ENCODE results near the gene FTL. TPM values are rescaled to one million over a fixed set of nuclear protein-coding genes. Genes with fewer than 3 reads are reported as not detected.

The FTL gene
- total RNA-seq, 2 donors from 2014 or later = 1,643 to 2,467 TPM

DNA sequence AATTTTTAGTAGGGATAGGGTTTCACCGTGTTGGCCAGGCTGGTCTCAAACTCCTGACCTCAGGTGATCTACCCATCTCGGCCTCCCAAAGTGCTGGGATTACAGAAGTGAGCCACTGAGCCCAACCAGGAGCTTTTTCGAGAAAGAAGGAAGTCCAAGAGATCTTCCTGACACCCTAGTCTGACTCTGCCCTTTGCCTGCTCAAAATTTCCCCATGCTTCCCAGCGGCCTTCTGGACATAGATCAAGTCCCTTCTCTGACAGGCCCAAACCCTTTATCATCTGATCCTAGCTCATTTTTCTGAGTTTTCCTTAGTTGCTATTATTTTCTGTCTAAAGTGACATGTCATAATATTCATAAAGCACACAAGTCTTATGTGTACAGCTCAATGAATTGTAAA is 12.0 kb upstream of the FTL start:
- Mint-ChIP-seq H3K36me3 (no peaks in the 10 kb centered on the region), H3K4me1 (ENCODE audit: low read depth in 2 of 2) (peaks cover 12 to 20% of the 10 kb centered on the region in 2 donors), H3K9me3 (no peaks in the 10 kb centered on the region), H3K4me3 (no peak overlapping the region), H3K27me3 (no peaks in the 10 kb centered on the region), H3K27ac (peak overlapping the region in 1 of 2 donors; percentile 87)
- ATAC-seq (no peak), DNase-seq (ENCODE audit: low spot score) (no peak)

- no peaks in the 10 kb centered on the region for H3K9me3 Mint-ChIP-seq
- ATAC-seq (no peak), DNase-seq (ENCODE audit: low spot score) (no peak)
- H3K4me1 Mint-ChIP-seq (ENCODE audit: low read depth in 2 of 2) = peaks cover 16 to 24% of the 10 kb centered on the region in 2 donors
- no peaks in the 10 kb centered on the region for H3K36me3 Mint-ChIP-seq
- no peaks in the 10 kb centered on the region for H3K27me3 Mint-ChIP-seq
- H3K27ac Mint-ChIP-seq = peak overlapping the region; percentile 85 to 87
- H3K4me3 Mint-ChIP-seq = peak overlapping the region; percentile 90
Measured at GRCh38 chr19:48953990-48954594, 11.0 kb upstream of the FTL start.

DNA sequence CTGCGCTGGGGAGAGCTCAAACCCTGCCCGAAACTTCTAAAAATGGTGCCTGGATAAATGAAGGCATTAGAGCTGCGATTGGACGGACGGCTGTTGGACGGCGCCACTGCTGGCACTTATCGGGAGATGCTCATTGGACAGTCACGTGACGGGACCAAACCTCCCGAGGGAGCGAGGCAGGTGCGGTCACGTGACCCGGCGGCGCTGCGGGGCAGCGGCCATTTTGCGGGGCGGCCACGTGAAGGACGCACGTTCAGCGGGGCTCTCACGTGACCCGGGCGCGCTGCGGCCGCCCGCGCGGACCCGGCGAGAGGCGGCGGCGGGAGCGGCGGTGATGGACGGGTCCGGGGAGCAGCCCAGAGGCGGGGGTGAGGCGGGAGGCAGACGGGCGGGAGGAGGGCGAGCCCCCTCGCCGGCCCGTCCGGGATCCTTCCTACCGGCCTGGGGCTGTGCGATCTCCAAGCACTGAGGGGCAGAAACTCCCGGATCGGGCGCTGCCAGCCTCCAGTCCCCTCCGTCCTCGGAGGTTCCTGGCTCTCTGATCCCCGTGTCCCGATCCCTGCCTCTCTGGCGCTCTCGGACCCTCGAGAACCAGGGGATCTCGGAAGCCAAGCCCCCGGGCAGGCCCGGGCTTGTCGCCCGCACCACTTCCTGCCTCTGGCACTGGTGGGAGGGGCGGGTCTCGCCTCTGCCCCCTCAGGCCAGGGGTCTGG is 10.4 kb upstream of the FTL start, which contains the start of gene BAX:
Gene BAX (plus strand): TSS at position 281 of the 713 bp plus-strand sequence. CDS start 54 bp downstream, at position 335.
- Mint-ChIP-seq H3K9me3 (no peaks in the 10 kb centered on the region), H3K36me3 (no peaks in the 10 kb centered on the region), H3K27ac (peak within 1 kb of the TSS; percentile 85 to 90), H3K4me3 (peak within 1 kb of the TSS; percentile 90), H3K27me3 (no peaks in the 10 kb centered on the region), H3K4me1 (ENCODE audit: low read depth in 2 of 2) (peaks cover 16 to 24% of the 10 kb centered on the region in 2 donors)
- peak; percentile 96 for DNase-seq (ENCODE audit: low spot score)
- peak; percentile 91 to 92 for ATAC-seq

DNA sequence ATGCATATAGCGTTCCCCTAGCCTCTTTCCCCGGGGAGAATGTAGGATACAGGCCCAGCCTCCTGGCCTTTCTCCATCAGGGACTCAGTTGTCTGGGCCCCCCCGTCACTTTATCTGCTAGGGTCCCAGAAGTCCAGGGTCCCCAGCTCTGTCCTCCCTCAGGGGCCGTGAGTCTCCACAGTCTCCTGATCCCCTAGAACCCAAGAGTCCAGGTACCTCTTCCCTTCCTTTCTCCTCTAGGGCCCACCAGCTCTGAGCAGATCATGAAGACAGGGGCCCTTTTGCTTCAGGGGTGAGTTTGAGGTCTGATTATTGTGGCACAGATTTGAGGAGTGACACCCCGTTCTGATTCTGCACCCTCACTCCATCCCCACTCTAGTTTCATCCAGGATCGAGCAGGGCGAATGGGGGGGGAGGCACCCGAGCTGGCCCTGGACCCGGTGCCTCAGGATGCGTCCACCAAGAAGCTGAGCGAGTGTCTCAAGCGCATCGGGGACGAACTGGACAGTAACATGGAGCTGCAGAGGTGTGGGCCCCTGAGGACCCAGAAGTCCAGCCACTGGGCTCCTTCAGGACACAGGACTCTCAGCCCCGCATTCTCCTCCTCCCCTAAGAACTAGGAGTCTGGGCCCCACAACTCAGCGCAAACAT is 9.7 kb upstream of the FTL start:
- no peak for DNase-seq (ENCODE audit: low spot score)
- H3K36me3 Mint-ChIP-seq = no peaks in the 10 kb centered on the region

DNA sequence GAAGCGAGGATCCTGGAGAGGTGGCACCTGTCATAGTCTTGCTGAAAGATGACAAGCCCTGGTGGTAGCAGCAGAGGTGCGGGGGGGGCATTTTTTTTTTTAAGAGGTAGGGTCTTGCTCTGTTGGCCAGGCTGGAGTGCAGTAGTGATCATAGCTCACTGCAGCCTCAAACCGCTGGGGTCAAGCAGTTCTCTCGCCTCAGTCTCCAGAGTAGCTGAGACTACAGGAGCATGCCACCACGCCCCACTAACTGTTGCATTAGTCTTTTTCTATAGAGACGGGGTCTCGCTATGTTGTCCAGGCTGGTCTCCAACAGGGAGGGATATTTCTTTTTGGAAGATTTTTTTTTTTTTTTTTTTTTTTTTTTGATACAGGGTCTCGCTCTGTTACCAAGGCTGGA is 7.1 kb upstream of the FTL start:
- Mint-ChIP-seq H3K27me3 (no peaks in the 10 kb centered on the region), H3K4me3 (no peak overlapping the region), H3K4me1 (ENCODE audit: low read depth in 2 of 2) (peaks cover 31 to 41% of the 10 kb centered on the region in 2 donors), H3K36me3 (no peaks in the 10 kb centered on the region), H3K9me3 (no peaks in the 10 kb centered on the region), H3K27ac (no peak overlapping the region)
- DNase-seq (ENCODE audit: low spot score) (no peak), ATAC-seq (no peak)

More for the DNA sequence above, 9.7 kb upstream of the FTL start:
- Mint-ChIP-seq H3K9me3 (no peaks in the 10 kb centered on the region), H3K27ac (peak overlapping the region; percentile 85 to 90), H3K4me1 (ENCODE audit: low read depth in 2 of 2) (peaks cover 16 to 24% of the 10 kb centered on the region in 2 donors), H3K4me3 (peak overlapping the region; percentile 85), H3K27me3 (no peaks in the 10 kb centered on the region)
- no peak for ATAC-seq

GRCh38 chr19:48959341-48960239 is 5.5 kb upstream of the FTL start:
- no peak for ATAC-seq
- no peaks in the 10 kb centered on the region for H3K27me3 Mint-ChIP-seq
- H3K4me1 Mint-ChIP-seq (ENCODE audit: low read depth in 2 of 2) = peaks cover 42 to 50% of the 10 kb centered on the region in 2 donors
- no peak overlapping the region for H3K27ac Mint-ChIP-seq
- no peak overlapping the region for H3K4me3 Mint-ChIP-seq
- DNase-seq (ENCODE audit: low spot score) = no peak
- H3K9me3 Mint-ChIP-seq = no peaks in the 10 kb centered on the region
- H3K36me3 Mint-ChIP-seq = no peaks in the 10 kb centered on the region

- ATAC-seq (no peak), DNase-seq (ENCODE audit: low spot score) (no peak)
- Mint-ChIP-seq H3K4me1 (ENCODE audit: low read depth in 2 of 2) (peaks cover 50 to 58% of the 10 kb centered on the region in 2 donors), H3K9me3 (no peaks in the 10 kb centered on the region), H3K4me3 (no peak overlapping the region), H3K27ac (peak overlapping the region; percentile 98 to 99), H3K36me3 (peaks cover 1% of the 10 kb centered on the region), H3K27me3 (no peaks in the 10 kb centered on the region)
Measured at GRCh38 chr19:48961051-48961649, 4.0 kb upstream of the FTL start.

DNA sequence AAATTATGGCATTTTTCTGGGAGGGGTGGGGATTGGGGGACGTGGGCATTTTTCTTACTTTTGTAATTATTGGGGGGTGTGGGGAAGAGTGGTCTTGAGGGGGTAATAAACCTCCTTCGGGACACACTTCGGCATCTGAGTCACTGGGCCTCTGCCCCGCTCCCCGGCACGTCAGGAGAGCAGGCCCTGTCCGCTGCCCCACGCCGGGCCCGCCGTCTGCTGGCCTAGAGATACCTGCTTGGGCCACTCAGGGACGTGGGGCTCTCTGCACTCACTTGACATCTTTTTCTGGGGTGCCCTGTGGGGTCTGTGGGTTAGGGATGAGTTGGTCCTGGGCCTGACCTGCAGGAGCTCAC is 3.5 kb upstream of the FTL start:
- Mint-ChIP-seq H3K27ac (peak overlapping the region; percentile 98 to 99), H3K4me1 (ENCODE audit: low read depth in 2 of 2) (peaks cover 54 to 60% of the 10 kb centered on the region in 2 donors), H3K36me3 (peaks cover 6% of the 10 kb centered on the region), H3K4me3 (peak overlapping the region; percentile 100), H3K27me3 (no peaks in the 10 kb centered on the region), H3K9me3 (no peaks in the 10 kb centered on the region)
- DNase-seq (ENCODE audit: low spot score) (no peak), ATAC-seq (no peak)

- Mint-ChIP-seq H3K27me3 (no peaks in the 10 kb centered on the region), H3K9me3 (no peaks in the 10 kb centered on the region), H3K4me1 (ENCODE audit: low read depth in 2 of 2) (peaks cover 57 to 58% of the 10 kb centered on the region in 2 donors), H3K27ac (peak overlapping the region; percentile 98 to 99), H3K4me3 (peak overlapping the region; percentile 100), H3K36me3 (peaks cover 7% of the 10 kb centered on the region)
- ATAC-seq (peak in 1 of 2 donors; percentile 54), DNase-seq (ENCODE audit: low spot score) (peak; percentile 83)
Measured at GRCh38 chr19:48962029-48962848, 2.9 kb upstream of the FTL start.

DNA sequence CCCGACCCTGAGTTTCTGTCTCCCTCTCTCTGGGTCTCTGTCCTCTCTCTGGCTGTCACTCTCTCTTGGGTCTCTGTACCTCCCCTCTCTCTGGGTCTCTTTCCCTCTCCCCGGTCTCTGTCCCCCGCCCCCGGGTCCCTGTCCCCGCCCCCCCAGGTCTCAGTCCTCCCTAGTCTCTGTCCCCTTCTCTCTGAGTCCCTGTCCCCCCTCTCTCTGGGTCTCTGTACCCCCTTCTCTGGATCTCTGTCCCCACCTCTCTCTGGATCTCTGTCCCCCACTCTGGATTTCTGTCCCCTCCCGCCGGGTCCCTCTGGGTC is 2.3 kb upstream of the FTL start:
- H3K9me3 Mint-ChIP-seq = no peaks in the 10 kb centered on the region
- H3K27me3 Mint-ChIP-seq = no peaks in the 10 kb centered on the region
- peak overlapping the region; percentile 98 to 99 for H3K27ac Mint-ChIP-seq
- no peak for DNase-seq (ENCODE audit: low spot score)
- peaks cover 57 to 58% of the 10 kb centered on the region in 2 donors for H3K4me1 Mint-ChIP-seq (ENCODE audit: low read depth in 2 of 2)
- H3K4me3 Mint-ChIP-seq = peak overlapping the region; percentile 100
- peaks cover 7% of the 10 kb centered on the region for H3K36me3 Mint-ChIP-seq
- ATAC-seq = no peak

- Mint-ChIP-seq H3K36me3 (peaks cover 7% of the 10 kb centered on the region), H3K9me3 (no peaks in the 10 kb centered on the region), H3K27me3 (no peaks in the 10 kb centered on the region), H3K4me3 (peak overlapping the region; percentile 100), H3K27ac (peak overlapping the region; percentile 98 to 99), H3K4me1 (ENCODE audit: low read depth in 2 of 2) (peaks cover 55 to 63% of the 10 kb centered on the region in 2 donors)
- ATAC-seq (peak; percentile 7 to 52), DNase-seq (ENCODE audit: low spot score) (peak; percentile 88)
Measured at GRCh38 chr19:48963371-48964204, 1.5 kb upstream of the FTL start.
